ENCODE data around the gene ACVR1. TPM values are rescaled to one million over a fixed set of nuclear protein-coding genes. Genes with fewer than 3 reads are reported as not detected.
A peak's percentile ranks its signal among the peaks of the same experiment; 100 is the strongest.
"Not testable (repeated sequence)": the region's sequence is repeated elsewhere in the genome, so short reads cannot be mapped to it uniquely, and the experiment has no call there.

The ACVR1 gene
- total RNA-seq, 2 experiments from 2014 or later, result 18.7 to 19.4 TPM

DNA sequence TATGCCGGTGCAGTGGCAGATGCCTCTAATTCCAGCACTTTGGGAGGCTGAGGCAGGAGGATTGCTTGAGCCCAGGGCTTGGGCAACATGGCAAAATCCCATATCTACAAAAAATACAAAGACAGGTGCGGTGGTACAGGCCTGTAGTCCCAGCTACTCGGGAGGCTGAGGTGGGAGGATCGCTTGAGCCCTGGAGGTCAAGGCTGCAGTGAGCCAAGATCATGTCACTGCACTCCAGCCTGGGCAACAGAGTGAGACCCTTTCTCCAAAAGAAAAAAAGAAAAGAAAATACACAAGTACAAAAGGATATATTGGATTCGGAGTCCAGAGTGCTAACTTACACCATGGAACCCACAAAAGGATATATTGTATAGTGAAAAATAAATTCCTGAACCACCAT is 8.4 kb upstream of the ACVR1 start:
- H3K27ac Mint-ChIP-seq; ATAC-seq; DNase-seq; H3K27me3 Mint-ChIP-seq; H3K9me3 Mint-ChIP-seq (ENCODE audit: low read depth); H3K4me3 Mint-ChIP-seq; H3K4me1 Mint-ChIP-seq: not testable (repeated sequence)
- H3K36me3 Mint-ChIP-seq, result peaks cover 11% of the 10 kb centered on the region
- CTCF ChIA-PET, result interaction anchor here (1.6 kb wide), 1 partner anchor 9 kb away, joined by 4 read pairs; the partner anchor contains the start of gene ACVR1

DNA sequence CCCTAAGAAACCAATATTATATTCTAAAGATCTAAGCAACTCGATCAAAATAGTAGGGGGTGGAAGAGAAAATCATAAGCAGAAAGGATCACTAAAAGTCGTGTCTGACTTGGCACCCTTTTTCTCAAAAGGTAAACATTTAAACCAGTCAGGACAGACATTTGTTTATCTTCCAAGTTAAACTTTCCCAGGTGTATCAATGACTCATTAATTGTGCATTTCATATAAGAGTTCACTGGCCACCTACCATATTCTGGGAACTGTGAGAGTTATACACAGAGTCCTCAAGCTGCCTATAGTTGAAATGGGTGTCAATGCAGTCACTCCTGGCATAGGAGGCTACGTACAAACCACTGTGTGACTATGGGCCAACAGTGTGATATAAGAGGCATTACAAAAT is 4.8 kb upstream of the ACVR1 start:
- no peak for ATAC-seq
- Mint-ChIP-seq H3K36me3 (peaks cover 5% of the 10 kb centered on the region), H3K4me1 (peaks cover 24% of the 10 kb centered on the region), H3K4me3 (no peak overlapping the region), H3K9me3 (ENCODE audit: low read depth) (no peaks in the 10 kb centered on the region), H3K27ac (no peak overlapping the region), H3K27me3 (no peaks in the 10 kb centered on the region)
- CTCF ChIA-PET, result no interaction called here
- DNase-seq, result no peak

DNA sequence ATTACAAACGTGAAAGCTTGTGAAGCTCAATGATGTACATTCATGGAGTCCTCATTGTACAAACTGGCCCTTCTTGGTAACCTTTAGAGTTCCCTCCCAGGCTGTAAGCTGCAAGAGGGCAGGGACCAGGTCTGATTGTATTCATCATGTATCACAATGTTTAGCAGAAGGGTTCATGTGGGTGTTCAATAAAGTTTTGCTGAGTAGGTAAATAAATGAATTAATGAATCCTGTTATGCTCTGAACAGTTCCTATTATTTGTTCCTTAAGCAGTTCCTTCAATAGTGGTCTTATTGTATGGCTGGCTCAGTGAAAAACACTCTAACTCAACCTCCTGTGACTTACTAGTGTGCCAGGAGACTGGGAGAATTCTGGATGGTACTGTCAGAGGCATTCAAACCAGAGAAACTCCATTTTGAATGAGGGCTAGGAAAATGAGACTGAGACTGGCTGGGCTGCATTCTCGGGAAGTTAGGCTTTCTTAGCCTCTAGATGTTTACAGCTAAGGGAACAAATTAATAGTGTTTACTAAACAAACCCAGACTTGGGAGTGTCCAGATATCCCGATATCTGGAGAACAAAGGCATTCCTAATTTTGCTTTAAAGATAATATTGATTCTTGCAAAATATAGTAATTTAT is 1.8 kb upstream of the ACVR1 start:
- Mint-ChIP-seq H3K36me3 (peaks cover 6% of the 10 kb centered on the region), H3K4me1 (peaks cover 47% of the 10 kb centered on the region), H3K27me3 (no peaks in the 10 kb centered on the region), H3K9me3 (ENCODE audit: low read depth) (no peaks in the 10 kb centered on the region), H3K27ac (no peak overlapping the region), H3K4me3 (peak overlapping the region; percentile 80)
- CTCF ChIA-PET, result interaction anchor here (0.9 to 3.0 kb wide), 5 partner anchors 12 to 576 kb away, joined by 4 to 32 read pairs (median 10); partner anchors contain the start of gene ACVR1C
- ATAC-seq (no peak), DNase-seq (no peak)

GRCh38 chr2:157876786-157877138 is 632 bp upstream of the ACVR1 start:
- peak overlapping the region; percentile 29 for H3K27ac Mint-ChIP-seq
- no peak for ATAC-seq
- no peak for DNase-seq
- peak overlapping the region; percentile 80 for H3K4me3 Mint-ChIP-seq
- CTCF ChIA-PET, result interaction anchor here (0.5 to 3.0 kb wide), 17 partner anchors 9 to 575 kb away, joined by 3 to 32 read pairs (median 4); partner anchors contain the start of gene ACVR1C
- no peaks in the 10 kb centered on the region for H3K9me3 Mint-ChIP-seq (ENCODE audit: low read depth)
- peaks cover 8% of the 10 kb centered on the region for H3K36me3 Mint-ChIP-seq
- H3K4me1 Mint-ChIP-seq, result peaks cover 55% of the 10 kb centered on the region
- no peaks in the 10 kb centered on the region for H3K27me3 Mint-ChIP-seq

DNA sequence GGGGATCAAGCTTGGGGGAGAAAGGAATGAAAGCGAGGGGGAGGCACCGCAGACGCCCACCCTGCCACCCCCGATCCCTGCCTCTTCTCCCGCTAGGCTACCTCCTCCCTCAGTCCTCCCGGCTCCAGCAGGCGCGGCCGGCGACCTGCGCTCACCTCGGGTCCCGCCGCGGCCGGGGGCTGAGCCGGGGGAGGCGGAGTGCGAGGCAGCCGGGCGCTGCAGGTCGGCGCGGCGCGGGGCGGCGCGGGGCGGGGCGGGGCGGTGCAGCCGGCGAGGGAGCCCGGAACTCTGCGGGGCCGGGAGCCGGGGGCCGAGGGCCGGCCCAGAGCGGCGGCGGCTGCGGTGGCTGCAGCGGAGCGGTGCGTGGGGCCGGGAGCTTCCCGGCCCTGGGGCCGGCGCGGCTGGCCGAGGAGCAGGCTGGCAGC is 477 bp downstream of the ACVR1 start:
- peaks cover 62% of the 10 kb centered on the region for H3K4me1 Mint-ChIP-seq
- ATAC-seq, result peak; percentile 75
- no peaks in the 10 kb centered on the region for H3K9me3 Mint-ChIP-seq (ENCODE audit: low read depth)
- H3K4me3 Mint-ChIP-seq, result peak overlapping the region; percentile 86
- peak overlapping the region; percentile 75 for H3K27ac Mint-ChIP-seq
- CTCF ChIA-PET, result interaction anchor here (0.6 to 3.0 kb wide), 13 partner anchors 9 to 586 kb away, joined by 3 to 32 read pairs (median 4); partner anchors contain the start of gene ACVR1C
- H3K36me3 Mint-ChIP-seq, result peaks cover 11% of the 10 kb centered on the region
- DNase-seq, result peak; percentile 66
- no peaks in the 10 kb centered on the region for H3K27me3 Mint-ChIP-seq

DNA sequence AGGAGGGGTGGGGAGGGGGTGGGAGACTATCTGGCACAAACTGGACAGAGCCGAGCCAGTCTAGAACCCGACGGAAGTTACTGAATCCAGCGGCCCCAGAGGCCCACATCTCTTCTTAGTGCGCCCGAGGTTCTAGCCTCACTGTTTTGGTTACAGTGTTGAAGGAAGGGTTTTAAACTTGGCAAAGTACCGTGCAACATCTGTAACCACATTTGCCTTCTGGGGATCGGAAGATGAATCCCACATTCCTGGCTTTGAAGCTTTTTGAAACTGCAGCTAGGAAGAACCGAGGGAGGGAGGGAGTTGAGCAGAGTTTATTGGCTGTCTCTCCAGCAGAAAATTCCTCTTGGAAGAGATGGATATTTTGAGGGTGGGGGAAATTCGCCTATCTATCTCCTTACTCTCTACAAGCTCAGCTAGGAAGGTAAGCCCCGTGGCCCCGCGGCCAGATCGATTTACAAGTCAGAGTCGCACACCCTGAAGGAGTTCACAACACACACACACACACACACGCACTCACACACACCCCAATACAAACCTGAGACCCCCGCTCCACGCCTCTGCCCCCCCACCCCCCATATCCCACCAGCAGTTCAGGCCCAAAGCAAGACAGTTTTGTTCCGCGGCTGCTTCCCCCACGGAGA is 1.0 kb downstream of the ACVR1 start:
- ATAC-seq (no peak), DNase-seq (peak; percentile 43)
- Mint-ChIP-seq H3K4me1 (peaks cover 61% of the 10 kb centered on the region), H3K9me3 (ENCODE audit: low read depth) (no peaks in the 10 kb centered on the region), H3K27ac (peak overlapping the region; percentile 75), H3K27me3 (no peaks in the 10 kb centered on the region), H3K4me3 (peak overlapping the region; percentile 86), H3K36me3 (peaks cover 11% of the 10 kb centered on the region)
- CTCF ChIA-PET, result interaction anchor here (1.0 to 2.5 kb wide), 7 partner anchors 10 to 94 kb away, joined by 3 to 17 read pairs (median 4); no protein-coding TSS in a partner anchor

DNA sequence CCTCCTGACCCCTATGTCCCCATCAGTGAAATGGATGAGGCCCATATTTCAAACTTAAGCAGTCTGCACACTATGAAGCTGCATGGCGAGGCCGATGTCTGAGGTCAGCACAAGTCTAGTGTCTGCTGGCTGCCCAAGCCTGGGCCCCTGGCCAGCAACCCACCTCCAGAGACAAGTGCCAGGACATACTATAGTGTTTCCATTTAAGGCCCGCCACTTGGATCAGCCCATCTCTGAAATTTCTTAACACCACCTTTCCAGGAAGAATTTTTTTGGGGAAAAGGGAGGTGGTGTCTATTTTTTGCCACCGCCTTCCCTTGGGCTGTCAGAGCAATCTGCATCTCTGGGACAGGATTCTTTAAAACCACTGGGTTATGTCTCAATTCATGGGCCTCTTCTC is 1.8 kb downstream of the ACVR1 start:
- no peak overlapping the region for H3K27ac Mint-ChIP-seq

DNA sequence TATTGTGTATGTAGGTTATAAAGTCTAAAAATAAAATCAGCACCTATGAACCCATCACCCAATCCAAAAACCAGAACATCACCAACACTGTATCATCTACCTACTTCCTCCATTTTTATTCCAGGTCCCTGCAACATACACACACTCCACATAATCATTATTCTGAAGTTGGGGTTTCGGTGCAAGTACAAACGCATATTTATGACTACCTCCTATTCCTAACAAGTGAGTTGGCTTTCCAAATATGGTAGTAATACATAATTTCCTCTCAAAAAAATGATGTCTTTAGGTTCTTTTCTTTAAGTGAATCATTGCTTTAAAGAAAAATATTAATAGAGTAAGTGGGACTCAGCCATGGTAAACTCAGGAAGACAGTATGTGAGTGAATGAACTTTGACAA is 3.3 kb downstream of the ACVR1 start:
- H3K4me3 Mint-ChIP-seq, result no peak overlapping the region
- H3K4me1 Mint-ChIP-seq, result peaks cover 64% of the 10 kb centered on the region
- no peak overlapping the region for H3K27ac Mint-ChIP-seq
- no peak for ATAC-seq
- H3K27me3 Mint-ChIP-seq, result no peaks in the 10 kb centered on the region
- CTCF ChIA-PET, result interaction anchor here (1.1 kb wide), 1 partner anchor 92 kb away, joined by 3 read pairs; no protein-coding TSS in a partner anchor
- no peak for DNase-seq
- peaks cover 9% of the 10 kb centered on the region for H3K36me3 Mint-ChIP-seq
- H3K9me3 Mint-ChIP-seq (ENCODE audit: low read depth), result no peaks in the 10 kb centered on the region

More for the DNA sequence above, 1.8 kb downstream of the ACVR1 start:
- DNase-seq (no peak), ATAC-seq (no peak)
- CTCF ChIA-PET, result interaction anchor here (1.0 kb wide), 1 partner anchor 10 kb away, joined by 3 read pairs; no protein-coding TSS in a partner anchor
- Mint-ChIP-seq H3K9me3 (ENCODE audit: low read depth) (no peaks in the 10 kb centered on the region), H3K4me1 (peaks cover 67% of the 10 kb centered on the region), H3K36me3 (peaks cover 11% of the 10 kb centered on the region), H3K4me3 (peak overlapping the region; percentile 86), H3K27me3 (no peaks in the 10 kb centered on the region)

- ATAC-seq (no peak), DNase-seq (no peak)
- CTCF ChIA-PET, result interaction anchor here (1.0 kb wide), 1 partner anchor 242 kb away, joined by 3 read pairs; no protein-coding TSS in a partner anchor
- no peak overlapping the region for H3K27ac Mint-ChIP-seq
- no peaks in the 10 kb centered on the region for H3K27me3 Mint-ChIP-seq
- H3K4me3 Mint-ChIP-seq, result no peak overlapping the region
- peaks cover 9% of the 10 kb centered on the region for H3K36me3 Mint-ChIP-seq
- no peaks in the 10 kb centered on the region for H3K9me3 Mint-ChIP-seq (ENCODE audit: low read depth)
- H3K4me1 Mint-ChIP-seq, result peaks cover 62% of the 10 kb centered on the region
These were observed 4.7 kb downstream of the ACVR1 start for GRCh38 chr2:157871415-157871814.

GRCh38 chr2:157868993-157869392 is 7.1 kb downstream of the ACVR1 start:
- no peak overlapping the region for H3K27ac Mint-ChIP-seq
- no peak for ATAC-seq

DNA sequence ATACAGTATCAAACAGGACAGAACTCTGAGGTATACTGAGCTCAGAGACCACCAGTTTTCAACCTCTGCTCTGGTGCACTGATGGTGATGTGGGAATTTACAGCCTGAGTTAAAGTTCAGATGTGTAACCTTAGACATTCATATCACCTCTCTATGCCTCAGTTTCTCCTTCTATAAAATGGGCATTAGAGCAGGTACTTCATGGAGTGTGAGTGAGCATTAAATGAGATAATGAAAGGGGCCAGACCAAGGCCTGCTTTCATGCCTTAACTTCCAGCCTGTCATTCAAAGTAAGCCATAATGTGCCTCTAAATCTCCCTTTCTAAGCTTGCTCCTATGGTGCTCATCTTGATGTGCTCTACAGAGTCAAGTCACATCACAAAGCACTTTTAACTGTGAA is 8.4 kb downstream of the ACVR1 start:
- Mint-ChIP-seq H3K36me3 (peaks cover 8% of the 10 kb centered on the region), H3K27me3 (no peaks in the 10 kb centered on the region), H3K9me3 (ENCODE audit: low read depth) (no peaks in the 10 kb centered on the region), H3K4me1 (peaks cover 52% of the 10 kb centered on the region), H3K27ac (no peak overlapping the region), H3K4me3 (no peak overlapping the region)
- ATAC-seq (no peak), DNase-seq (no peak)
- CTCF ChIA-PET, result no interaction called here

More at GRCh38 chr2:157868993-157869392, 7.1 kb downstream of the ACVR1 start:
- Mint-ChIP-seq H3K36me3 (peaks cover 11% of the 10 kb centered on the region), H3K4me1 (peaks cover 62% of the 10 kb centered on the region), H3K4me3 (no peak overlapping the region), H3K9me3 (ENCODE audit: low read depth) (no peaks in the 10 kb centered on the region), H3K27me3 (no peaks in the 10 kb centered on the region)
- DNase-seq, result no peak
- CTCF ChIA-PET, result interaction anchor here (0.7 to 1.1 kb wide), 2 partner anchors 33 to 376 kb away, joined by 3 to 4 read pairs; no protein-coding TSS in a partner anchor

GRCh38 chr2:157866666-157867642 is 9.2 kb downstream of the ACVR1 start:
- ATAC-seq (no peak), DNase-seq (no peak)
- Mint-ChIP-seq H3K36me3 (peaks cover 8% of the 10 kb centered on the region), H3K9me3 (ENCODE audit: low read depth) (no peaks in the 10 kb centered on the region), H3K4me3 (no peak overlapping the region), H3K27me3 (no peaks in the 10 kb centered on the region), H3K4me1 (peaks cover 46% of the 10 kb centered on the region), H3K27ac (no peak overlapping the region)
- CTCF ChIA-PET, result interaction anchor here (1.8 to 3.2 kb wide), 2 partner anchors 10 to 11 kb away, joined by 5 to 10 read pairs; partner anchors contain the start of gene ACVR1

GRCh38 chr2:157866202-157866601 is 9.9 kb downstream of the ACVR1 start:
- peaks cover 11% of the 10 kb centered on the region for H3K36me3 Mint-ChIP-seq
- H3K4me3 Mint-ChIP-seq, result no peak overlapping the region
- H3K9me3 Mint-ChIP-seq (ENCODE audit: low read depth), result no peaks in the 10 kb centered on the region
- no peaks in the 10 kb centered on the region for H3K27me3 Mint-ChIP-seq
- H3K4me1 Mint-ChIP-seq, result peaks cover 40% of the 10 kb centered on the region
- DNase-seq (no peak), ATAC-seq (no peak)
- CTCF ChIA-PET, result interaction anchor here (1.8 to 3.2 kb wide), 2 partner anchors 10 to 11 kb away, joined by 5 to 10 read pairs; partner anchors contain the start of gene ACVR1
- H3K27ac Mint-ChIP-seq, result no peak overlapping the region
